GM19372 (cell line): ENCODE measurements around the gene OR2F2.

Experiments used
- ATAC-seq: cut with Tn5 transposase; IDR thresholded peaks from one replicate; pipeline ENCODE4 v1.9.1; 2021; ENCODE audit warnings: mild to moderate bottlenecking, low read depth, moderate library complexity; ENCODE audit not compliant: unreplicated experiment

The OR2F2 gene

GRCh38 chr7:143913945-143914615 is 21.0 kb upstream of the OR2F2 start:
- ATAC-seq = no peak

GRCh38 chr7:143914938-143915652 is 19.9 kb upstream of the OR2F2 start:
- ATAC-seq = no peak

- ATAC-seq = no peak
These were observed 10.2 kb upstream of the OR2F2 start for GRCh38 chr7:143924851-143925250.

- no peak for ATAC-seq
These were observed 5.7 kb upstream of the OR2F2 start for GRCh38 chr7:143929224-143929920.

GRCh38 chr7:143931739-143932138 is 3.3 kb upstream of the OR2F2 start:
- ATAC-seq = no peak

GRCh38 chr7:143936087-143937009 is 1.3 kb downstream of the OR2F2 start:
- ATAC-seq = no peak

- no peak for ATAC-seq
These were observed 3.6 kb downstream of the OR2F2 start for GRCh38 chr7:143938379-143939243.

GRCh38 chr7:143945423-143945822 is 10.4 kb downstream of the OR2F2 start:
- ATAC-seq = no peak

GRCh38 chr7:143947111-143947510 is 12.1 kb downstream of the OR2F2 start:
- no peak for ATAC-seq

- ATAC-seq = no peak
These were observed 13.7 kb downstream of the OR2F2 start for GRCh38 chr7:143948733-143949132.

- ATAC-seq = no peak
These were observed 18.4 kb downstream of the OR2F2 start for GRCh38 chr7:143953421-143953820.

- no peak for ATAC-seq
These were observed 19.1 kb downstream of the OR2F2 start for GRCh38 chr7:143954135-143954534.

- no peak for ATAC-seq
These were observed 19.5 kb downstream of the OR2F2 start, which contains the start of gene OR2F1 for GRCh38 chr7:143954544-143954943. TSS of gene OR2F1 (plus strand) at chr7:143954844. CDS start at chr7:143959971, 5,127 bp downstream.

- ATAC-seq = no peak
These were observed 23.7 kb downstream of the OR2F2 start for GRCh38 chr7:143958781-143959180.

GRCh38 chr7:143960813-143961610 is 26.0 kb downstream of the OR2F2 start:
- no peak for ATAC-seq

GRCh38 chr7:143965280-143965679 is 30.2 kb downstream of the OR2F2 start:
- no peak for ATAC-seq

GRCh38 chr7:143967398-143967797 is 32.4 kb downstream of the OR2F2 start:
- ATAC-seq = no peak

- no peak for ATAC-seq
These were observed 38.9 kb downstream of the OR2F2 start for GRCh38 chr7:143973870-143974416.
